ENCODE results near the gene DUOX1.
"Not testable (repeated sequence)": the region's sequence is repeated elsewhere in the genome, so short reads cannot be mapped to it uniquely, and the experiment has no call there.

DUOX1 gene

DNA sequence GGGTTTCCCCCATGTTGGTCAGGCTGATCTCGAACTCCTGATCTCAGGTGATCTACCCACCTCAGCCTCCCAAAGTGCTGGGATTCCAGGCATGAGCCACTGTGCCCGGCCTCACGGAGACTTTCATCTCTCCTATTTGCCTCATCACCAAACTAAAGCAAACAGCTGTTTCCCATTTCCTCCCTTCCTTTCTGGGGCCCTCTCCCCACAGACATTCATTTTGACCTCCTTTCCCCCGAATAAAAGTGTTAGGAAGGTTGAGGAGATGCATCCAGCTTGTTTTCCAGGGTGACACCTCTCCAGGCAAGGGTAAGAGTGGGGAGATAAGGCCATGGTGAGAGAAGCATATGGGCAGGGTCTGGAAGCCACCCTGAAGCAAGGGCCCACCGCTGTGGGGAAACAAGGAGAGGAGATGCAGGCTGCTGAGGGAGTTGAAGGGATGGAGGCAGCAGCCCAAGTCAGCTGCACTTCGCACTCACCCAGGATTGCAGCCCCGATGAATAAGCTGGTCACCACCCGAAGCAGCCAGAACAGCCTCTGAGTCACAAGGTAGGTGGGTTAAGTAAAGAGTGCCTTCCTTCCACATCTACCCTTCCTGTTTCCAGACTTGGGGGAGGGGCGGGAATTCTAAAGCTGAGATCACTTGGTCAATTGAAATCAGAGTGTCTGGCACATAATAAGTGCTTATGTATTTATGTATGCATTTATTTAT, 7.9 kb upstream of the DUOX1 start:
- DNase-seq (ENCODE audit: low read depth) = peak; percentile 47

DNA sequence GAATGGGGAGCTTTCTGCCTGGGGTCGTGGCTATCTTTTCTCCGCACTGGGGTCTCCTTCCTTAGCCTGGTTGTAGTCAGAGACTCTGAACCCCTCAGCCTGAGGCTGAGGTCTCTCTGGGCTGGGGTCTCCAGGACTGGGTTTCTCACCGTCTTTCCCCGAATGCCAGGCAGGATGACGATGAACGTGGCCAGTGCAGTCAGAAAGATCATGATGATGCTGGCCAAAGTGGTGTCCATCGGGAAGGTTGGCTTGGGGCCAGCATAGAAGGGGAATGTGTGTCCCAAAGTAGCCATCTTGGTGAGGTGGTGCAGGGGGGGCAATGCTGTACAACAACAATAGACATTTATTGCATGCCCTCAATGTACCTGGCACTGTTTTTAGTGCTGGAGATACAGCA, 7.1 kb upstream of the DUOX1 start:
- no peak for DNase-seq (ENCODE audit: low read depth)

- no peak for DNase-seq (ENCODE audit: low read depth)
These were observed 6.4 kb upstream of the DUOX1 start for GRCh38 chr15:45123397-45123796.

DNA sequence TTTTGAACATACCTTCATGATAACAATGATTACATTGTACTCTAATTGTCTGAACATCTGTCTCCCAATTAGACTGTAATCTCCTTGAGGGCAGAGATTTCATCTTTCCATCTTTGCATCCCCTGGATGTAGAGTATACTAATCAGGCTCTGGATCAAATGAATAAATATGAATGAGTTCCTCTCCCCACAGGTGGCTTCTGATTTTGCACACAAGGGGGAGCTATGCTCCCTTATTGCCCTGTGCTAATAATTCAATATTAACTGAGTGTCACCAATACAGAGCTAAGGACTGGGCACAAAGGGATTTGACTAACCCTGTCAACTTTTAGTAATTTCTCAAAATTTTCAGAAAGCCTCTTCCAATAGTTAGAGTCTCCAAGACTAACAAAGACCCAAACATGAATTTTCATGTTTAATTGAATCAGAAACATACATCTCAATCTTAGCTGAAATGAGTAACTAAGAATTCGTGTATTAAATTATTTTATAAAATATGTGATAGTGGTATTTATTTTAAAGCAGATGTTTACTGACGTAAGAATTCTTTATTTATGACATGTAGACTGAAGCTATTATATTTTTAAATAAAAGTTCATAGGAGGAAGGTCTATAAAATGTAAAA, 3.1 kb upstream of the DUOX1 start:
- DNase-seq (ENCODE audit: low read depth) = no peak

- no peak for DNase-seq (ENCODE audit: low read depth)
These were observed 689 bp upstream of the DUOX1 start for GRCh38 chr15:45128971-45129639.

DNA sequence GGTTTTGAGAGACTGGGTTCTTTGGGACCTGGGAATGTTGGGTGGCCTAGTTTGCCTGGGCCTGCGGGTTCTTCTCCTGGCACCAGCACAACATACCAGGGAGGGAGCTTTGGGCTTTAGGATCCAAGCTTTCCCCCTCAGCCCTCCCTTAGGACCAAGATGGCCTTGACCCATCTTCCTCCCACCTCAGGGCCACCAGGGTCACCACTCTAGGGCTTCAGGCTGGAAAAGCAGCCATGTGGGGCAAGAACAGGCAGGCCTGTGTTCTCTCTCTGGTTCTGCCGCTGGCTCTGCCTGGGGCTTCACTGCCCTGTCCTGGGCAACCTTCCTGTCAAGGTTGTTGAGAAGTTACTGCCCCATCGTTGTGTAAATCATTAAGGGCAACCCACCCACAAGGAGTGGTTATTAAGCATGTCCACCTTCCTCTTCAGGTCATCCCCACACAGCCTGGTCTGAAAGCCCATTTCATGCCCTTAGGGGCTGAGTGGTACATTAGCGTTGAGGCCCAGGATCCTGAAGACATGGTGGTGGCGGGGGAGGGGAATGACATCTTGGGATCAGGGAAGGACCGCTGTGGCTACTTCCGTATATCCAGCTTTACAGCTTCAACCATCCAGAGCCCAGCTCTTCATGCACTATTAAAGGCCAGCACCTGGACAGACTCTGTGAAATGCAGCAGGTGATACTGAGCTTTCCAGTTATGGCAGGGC, 652 bp downstream of the DUOX1 start:
- no peak for DNase-seq (ENCODE audit: low read depth)

- no peak for DNase-seq (ENCODE audit: low read depth)
These were observed 1.7 kb downstream of the DUOX1 start for GRCh38 chr15:45131510-45131909.

DNA sequence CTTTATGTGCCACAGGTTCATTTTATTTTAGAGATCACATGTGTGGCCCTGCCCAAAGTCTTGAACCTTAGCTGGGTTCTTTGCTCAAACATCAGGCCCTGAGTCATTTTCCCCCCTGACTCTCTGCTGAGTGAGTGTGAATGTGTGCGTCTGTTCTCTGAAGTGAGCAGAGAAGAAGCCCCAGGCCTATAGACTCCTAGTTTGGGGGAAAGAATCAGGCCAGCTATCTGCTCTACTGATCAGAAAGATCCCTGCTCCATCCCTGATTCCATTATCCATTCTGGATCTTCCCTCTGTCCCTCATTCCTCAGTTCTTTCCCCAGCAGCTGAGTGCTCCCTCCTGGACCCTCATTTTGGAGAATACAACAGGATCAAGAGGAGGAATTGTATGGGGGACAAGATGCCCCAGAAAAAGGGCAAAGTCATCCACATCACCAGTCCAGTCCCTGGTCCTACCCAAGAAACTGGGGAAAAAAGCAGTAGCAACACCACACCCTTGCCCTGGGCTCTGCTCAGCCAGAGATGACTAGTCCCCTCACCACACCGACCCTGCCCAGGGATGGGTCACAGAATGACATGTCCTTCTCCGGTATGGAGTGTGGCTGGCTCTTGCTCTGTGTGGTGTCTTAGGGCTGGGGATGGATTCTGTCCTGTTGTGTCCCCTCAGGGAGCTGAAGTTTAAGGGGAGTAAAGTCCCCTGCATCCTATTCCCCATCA, 3.2 kb downstream of the DUOX1 start:
- DNase-seq (ENCODE audit: low read depth) = no peak

DNA sequence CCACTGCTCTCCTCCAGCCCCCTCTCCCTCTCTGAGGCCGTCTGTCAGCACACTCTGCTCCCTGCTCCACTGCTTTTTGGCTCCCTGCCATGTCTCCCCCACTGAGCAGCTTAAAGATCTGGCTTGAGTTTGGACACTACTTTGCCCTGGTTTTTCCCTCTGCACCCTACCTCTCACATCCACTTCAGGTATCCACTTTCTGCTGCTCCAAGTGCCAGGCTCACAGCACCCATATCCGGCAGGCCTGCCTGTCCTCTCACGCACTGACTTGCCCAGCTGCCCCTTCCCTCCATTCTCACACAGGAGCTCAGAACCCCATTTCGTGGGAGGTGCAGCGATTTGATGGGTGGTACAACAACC, 3.7 kb downstream of the DUOX1 start:
- no peak for DNase-seq (ENCODE audit: low read depth)

GRCh38 chr15:45134046-45134445, 4.3 kb downstream of the DUOX1 start:
- no peak for DNase-seq (ENCODE audit: low read depth)

DNA sequence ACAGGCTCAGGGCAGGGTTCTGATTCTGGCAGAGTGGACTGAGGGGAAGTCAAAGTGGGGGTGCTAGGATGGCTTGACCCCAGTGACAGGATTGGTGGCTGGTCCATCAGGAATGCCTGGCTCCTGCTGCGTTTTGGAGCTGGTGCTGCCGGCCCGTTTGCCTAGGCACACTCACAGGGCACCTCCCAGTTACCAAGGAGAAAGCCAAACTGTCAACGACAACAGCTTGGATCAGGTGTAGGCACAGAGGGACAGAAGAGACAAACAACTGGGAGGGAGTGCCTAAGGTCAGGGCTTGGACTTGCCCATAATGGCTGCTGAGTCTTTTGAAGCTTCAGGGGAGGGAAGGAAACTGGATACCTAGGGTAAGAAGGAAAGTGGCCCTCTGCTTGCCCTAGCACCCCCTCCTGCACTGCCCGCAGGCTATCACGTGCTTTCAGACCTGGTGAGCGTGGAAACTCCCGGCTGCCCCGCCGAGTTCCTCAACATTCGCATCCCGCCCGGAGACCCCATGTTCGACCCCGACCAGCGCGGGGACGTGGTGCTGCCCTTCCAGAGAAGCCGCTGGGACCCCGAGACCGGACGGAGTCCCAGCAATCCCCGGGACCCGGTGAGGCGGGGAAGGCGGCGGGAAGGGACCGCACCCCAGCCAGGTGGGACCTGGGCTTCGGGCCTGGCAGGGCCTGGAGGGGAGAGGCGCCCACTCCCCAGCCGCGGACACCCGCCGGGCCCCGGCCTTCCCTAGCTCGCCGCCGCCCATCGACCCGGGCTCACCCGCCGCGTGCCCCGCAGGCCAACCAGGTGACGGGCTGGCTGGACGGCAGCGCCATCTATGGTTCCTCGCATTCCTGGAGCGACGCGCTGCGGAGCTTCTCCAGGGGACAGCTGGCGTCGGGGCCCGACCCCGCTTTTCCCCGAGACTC, 5.1 kb downstream of the DUOX1 start:
- DNase-seq (ENCODE audit: low read depth) = no peak

GRCh38 chr15:45135705-45136377, 6.0 kb downstream of the DUOX1 start:
- DNase-seq (ENCODE audit: low read depth) = not testable (repeated sequence)

- DNase-seq (ENCODE audit: low read depth) = no peak
These were observed 6.6 kb downstream of the DUOX1 start for GRCh38 chr15:45136378-45136764.

DNA sequence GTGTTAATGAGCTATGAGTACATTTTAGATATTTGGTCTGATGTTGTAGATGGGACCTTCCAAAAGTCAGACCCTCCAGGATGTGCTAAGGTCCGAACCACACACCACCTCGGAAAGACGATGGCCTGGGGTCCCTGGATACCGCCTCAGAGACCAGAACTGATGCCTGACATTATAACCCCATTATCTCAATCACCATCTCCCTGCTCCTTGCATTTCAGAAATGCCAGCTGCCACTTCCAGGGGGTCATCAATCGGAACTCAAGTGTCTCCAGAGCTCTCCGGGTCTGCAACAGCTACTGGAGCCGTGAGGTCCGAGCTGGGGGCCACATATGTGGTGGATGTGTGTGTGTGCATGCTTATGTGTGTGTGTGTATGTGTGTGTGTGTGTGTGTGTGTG, 7.9 kb downstream of the DUOX1 start:
- DNase-seq (ENCODE audit: low read depth) = no peak

- no peak for DNase-seq (ENCODE audit: low read depth)
These were observed 9.3 kb downstream of the DUOX1 start for GRCh38 chr15:45138814-45139765.

DNA sequence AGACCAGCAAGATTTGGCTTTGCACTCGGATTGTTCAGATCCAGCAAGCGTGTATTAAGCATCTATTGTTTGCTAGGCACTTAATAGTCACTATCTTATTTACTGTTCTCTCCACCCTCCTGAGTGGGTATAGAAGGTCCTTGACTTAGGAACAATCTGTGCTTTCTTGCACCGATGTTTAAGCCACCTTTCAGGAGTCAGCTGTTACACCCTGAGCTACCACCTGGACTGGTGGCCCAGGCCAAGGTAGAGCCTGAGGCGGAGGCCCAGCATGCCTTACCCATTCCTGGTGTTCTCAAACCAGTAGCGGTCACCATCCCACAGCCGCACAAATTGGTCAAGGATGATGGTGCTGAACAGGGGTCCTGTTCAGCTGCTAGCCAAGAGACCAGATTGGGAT, 10.0 kb downstream of the DUOX1 start:
- no peak for DNase-seq (ENCODE audit: low read depth)

DNA sequence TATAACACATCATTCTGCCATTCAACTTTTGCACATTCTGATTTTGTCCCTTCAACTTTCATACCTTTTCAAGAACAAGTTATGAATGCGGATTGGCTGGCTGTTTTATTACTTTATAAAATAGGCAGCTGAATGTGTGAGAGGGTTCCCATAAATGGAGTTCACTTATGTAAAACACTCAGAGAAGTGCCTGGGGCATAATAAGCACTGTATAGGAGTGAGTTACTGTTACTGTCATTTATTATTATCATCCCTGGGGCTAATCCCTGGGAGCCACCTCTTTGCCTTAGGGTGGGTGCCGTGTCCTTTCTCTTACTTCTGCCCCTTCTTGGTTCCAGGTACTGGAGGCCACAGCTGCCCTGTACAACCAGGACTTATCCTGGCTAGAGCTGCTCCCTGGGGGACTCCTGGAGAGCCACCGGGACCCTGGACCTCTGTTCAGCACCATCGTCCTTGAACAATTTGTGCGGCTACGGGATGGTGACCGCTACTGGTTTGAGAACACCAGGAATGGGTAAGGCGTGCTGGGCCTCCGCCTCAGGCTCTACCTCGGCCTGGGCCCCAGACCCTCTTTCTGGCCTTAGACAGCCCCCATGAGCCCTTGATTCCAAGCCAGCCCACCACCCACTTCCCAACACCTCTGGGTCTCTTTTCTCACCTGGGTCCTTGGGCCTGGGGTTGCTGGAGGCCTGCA, 10.9 kb downstream of the DUOX1 start:
- DNase-seq (ENCODE audit: low read depth) = no peak

DNA sequence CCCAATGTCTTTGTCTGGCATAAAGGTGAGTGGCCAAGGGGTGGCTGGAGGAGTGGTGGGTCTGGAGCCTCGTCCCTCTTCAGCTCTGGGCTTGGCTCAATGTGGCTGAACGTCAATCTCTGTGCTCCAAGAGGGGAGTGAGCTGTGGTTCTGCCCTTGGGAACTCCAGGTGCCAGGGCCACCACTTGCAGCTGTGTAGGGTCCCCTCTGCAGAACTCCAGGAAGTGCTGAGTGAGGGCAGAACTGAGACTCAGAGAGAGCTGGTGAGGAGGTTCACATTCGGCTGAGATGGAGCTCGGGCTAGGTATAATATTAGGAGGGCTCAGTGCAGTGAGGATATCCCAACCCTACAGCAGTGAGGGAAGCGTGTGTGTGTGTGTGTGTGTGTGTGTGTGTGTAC, 11.6 kb downstream of the DUOX1 start:
- DNase-seq (ENCODE audit: low read depth) = no peak

- DNase-seq (ENCODE audit: low read depth) = no peak
These were observed 13.3 kb downstream of the DUOX1 start for GRCh38 chr15:45143056-45143455.
